HCT116 (cell line): Measurements from ENCODE around the gene TRAF5.

ENCODE experiments used
- EGR1 ChIP-seq: IDR thresholded peaks from 2 replicates; pipeline ENCODE4 v1.6.1; 2012; ENCODE audit warnings: low read depth
- EZH2 ChIP-seq: fragments of 200-600 bp; sonication (generic); IDR thresholded peaks from 2 replicates; pipeline ENCODE4 v1.6.1; 2017; ENCODE audit warnings: antibody characterized with exemption, mixed run types
- EZH2phosphoT487 ChIP-seq: fragments of 200-600 bp; IDR thresholded peaks from 2 replicates; pipeline ENCODE4 v1.6.1; 2018; ENCODE audit warnings: antibody characterized with exemption, borderline replicate concordance
- FOSL1 ChIP-seq: IDR thresholded peaks from 2 replicates; pipeline ENCODE4 v1.6.1; 2012; ENCODE audit warnings: low read depth
- JUND ChIP-seq: IDR thresholded peaks from 2 replicates; pipeline ENCODE4 v1.6.1; 2012
- POLR2AphosphoS5 ChIP-seq: IDR thresholded peaks from 2 replicates; pipeline ENCODE4 v1.6.1; 2011; ENCODE audit warnings: mild to moderate bottlenecking, low read depth, low read length, moderate library complexity
- RAD21 ChIP-seq: IDR thresholded peaks from 2 replicates; pipeline ENCODE4 v1.6.1; 2012; ENCODE audit warnings: low read depth, mild to moderate bottlenecking
- YY1 ChIP-seq: IDR thresholded peaks from 2 replicates; pipeline ENCODE4 v1.6.1; 2011; ENCODE audit warnings: low read length, low read depth, moderate library complexity, mild to moderate bottlenecking; ENCODE audit not compliant: insufficient replicate concordance; ENCODE audit errors: extremely low read depth
- ZFX ChIP-seq: fragments of 450-650 bp; IDR thresholded peaks from 2 replicates; pipeline ENCODE4 v1.6.1; 2017
- TF ChIP-seq, protein P1 (sequence below): IDR thresholded peaks from 2 replicates; pipeline ENCODE4 v1.6.1; 2012; ENCODE audit warnings: low read depth
- TF ChIP-seq, protein P2 (sequence below), 3 experiments: fragments of 200-600 bp in 1 of 3; sonication (generic) in 1 of 3; IDR thresholded peaks in 2 of 3; conservative IDR thresholded peaks in 1 of 3; 2 replicates each; pipeline ENCODE4 v1.5.1; 2012 to 2017; ENCODE audit warnings: low read depth in 2 of 3, low read length in 2 of 3, antibody characterized with exemption in 1 of 3, borderline replicate concordance in 1 of 3, control low read depth in 1 of 3, mild to moderate bottlenecking in 1 of 3, mixed read lengths in 1 of 3, mixed run types in 1 of 3, moderate library complexity in 1 of 3; ENCODE audit not compliant: insufficient read depth in 1 of 3

DNA sequence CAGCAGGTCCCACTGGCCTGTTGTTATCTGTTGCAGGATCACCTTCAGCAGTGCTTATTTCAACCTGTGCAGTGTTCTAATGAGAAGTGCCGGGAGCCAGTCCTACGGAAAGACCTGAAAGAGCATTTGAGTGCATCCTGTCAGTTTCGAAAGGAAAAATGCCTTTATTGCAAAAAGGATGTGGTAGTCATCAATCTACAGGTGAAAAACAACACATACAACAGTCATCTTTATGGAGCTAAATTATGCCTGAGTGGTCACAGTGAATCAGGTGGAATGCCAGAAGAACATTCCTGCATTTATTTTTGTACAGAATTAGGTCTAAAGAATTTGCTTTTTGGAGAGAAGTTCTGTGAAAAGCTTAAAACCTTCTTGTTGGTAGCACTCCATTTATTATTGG is 33.2 kb downstream of the TRAF5 start:
- TF ChIP-seq YY1: no peak
- TF ChIP-seq, protein P1, sequence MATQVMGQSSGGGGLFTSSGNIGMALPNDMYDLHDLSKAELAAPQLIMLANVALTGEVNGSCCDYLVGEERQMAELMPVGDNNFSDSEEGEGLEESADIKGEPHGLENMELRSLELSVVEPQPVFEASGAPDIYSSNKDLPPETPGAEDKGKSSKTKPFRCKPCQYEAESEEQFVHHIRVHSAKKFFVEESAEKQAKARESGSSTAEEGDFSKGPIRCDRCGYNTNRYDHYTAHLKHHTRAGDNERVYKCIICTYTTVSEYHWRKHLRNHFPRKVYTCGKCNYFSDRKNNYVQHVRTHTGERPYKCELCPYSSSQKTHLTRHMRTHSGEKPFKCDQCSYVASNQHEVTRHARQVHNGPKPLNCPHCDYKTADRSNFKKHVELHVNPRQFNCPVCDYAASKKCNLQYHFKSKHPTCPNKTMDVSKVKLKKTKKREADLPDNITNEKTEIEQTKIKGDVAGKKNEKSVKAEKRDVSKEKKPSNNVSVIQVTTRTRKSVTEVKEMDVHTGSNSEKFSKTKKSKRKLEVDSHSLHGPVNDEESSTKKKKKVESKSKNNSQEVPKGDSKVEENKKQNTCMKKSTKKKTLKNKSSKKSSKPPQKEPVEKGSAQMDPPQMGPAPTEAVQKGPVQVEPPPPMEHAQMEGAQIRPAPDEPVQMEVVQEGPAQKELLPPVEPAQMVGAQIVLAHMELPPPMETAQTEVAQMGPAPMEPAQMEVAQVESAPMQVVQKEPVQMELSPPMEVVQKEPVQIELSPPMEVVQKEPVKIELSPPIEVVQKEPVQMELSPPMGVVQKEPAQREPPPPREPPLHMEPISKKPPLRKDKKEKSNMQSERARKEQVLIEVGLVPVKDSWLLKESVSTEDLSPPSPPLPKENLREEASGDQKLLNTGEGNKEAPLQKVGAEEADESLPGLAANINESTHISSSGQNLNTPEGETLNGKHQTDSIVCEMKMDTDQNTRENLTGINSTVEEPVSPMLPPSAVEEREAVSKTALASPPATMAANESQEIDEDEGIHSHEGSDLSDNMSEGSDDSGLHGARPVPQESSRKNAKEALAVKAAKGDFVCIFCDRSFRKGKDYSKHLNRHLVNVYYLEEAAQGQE: no peak
- TF ChIP-seq, protein P2, sequence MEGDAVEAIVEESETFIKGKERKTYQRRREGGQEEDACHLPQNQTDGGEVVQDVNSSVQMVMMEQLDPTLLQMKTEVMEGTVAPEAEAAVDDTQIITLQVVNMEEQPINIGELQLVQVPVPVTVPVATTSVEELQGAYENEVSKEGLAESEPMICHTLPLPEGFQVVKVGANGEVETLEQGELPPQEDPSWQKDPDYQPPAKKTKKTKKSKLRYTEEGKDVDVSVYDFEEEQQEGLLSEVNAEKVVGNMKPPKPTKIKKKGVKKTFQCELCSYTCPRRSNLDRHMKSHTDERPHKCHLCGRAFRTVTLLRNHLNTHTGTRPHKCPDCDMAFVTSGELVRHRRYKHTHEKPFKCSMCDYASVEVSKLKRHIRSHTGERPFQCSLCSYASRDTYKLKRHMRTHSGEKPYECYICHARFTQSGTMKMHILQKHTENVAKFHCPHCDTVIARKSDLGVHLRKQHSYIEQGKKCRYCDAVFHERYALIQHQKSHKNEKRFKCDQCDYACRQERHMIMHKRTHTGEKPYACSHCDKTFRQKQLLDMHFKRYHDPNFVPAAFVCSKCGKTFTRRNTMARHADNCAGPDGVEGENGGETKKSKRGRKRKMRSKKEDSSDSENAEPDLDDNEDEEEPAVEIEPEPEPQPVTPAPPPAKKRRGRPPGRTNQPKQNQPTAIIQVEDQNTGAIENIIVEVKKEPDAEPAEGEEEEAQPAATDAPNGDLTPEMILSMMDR (IDR thresholded peaks at IDR 0.05 in 2 of 3, conservative IDR thresholded peaks at IDR 0.05 in 1 of 3; ENCODE audit: borderline replicate concordance in 1 of 3, insufficient read depth in 1 of 3, low read depth in 2 of 3, low read length in 2 of 3): no peak
- TF ChIP-seq EZH2phosphoT487: no peak
- TF ChIP-seq EZH2: no peak
- no peak for TF ChIP-seq EGR1
- no peak for TF ChIP-seq JUND
- no peak for TF ChIP-seq RAD21
- TF ChIP-seq POLR2AphosphoS5: no peak
- no peak for TF ChIP-seq FOSL1
- TF ChIP-seq ZFX: no peak
